Airway epithelial cell (primary cell): Measurements from ENCODE around the gene SNX25. TPM values are rescaled to one million over a fixed set of nuclear protein-coding genes. Genes with fewer than 3 reads are reported as not detected.

ENCODE experiments used
- total RNA-seq: library from RNA; depleted of rRNA; stranded (reverse); fragments of >200 nt; gene quantifications from 2 replicates; pipeline ENCODE4 v1.2.3, GENCODE V29; 2015

Gene SNX25
- total RNA-seq, result 8.3 and 13.0 TPM in 2 replicates

GRCh38 chr4:185209031-185209851 lies at the start of gene SNX25:
Gene SNX25, plus strand, starts transcription at chr4:185209598. Its CDS starts 229 bp downstream, at chr4:185209827.

DNA sequence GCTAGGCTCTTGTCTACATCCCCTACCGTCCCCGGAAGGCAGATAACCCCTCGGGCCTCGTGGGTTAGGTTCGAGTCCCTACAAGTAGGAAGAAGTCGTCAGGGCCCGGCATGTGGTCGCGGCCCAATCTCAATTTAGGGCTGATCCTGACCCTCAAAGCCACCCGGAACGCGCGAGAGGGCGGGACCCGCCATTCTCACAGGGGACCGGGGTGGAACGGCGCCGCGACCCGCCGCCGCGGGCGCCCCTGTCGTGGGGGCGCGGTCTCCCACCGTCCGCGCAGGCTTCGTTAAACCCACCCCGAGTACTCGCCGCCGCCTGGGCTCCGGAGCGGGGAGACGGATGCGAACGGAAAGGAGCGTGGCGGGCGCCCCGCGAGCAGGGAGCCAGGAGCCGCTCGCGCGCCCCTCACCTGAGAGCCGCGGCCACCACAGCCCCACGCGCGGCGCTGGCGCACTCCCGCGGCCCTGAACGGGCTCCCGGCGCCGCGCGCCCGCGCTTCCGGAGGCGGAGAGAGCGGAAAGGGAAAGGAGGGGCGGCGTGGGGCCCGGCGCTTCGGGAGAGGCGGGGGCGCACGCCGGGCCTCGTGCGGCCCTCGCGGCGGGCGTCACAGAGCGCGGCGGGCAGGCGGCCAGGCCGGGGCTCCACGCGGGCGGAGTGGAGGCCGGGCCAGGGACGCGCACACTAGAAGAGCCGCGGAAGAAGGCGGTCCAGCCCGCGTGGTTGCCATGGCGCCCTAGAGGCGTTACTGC lies 5.7 kb upstream of the SNX25 start, which contains the start of gene CFAP97:
Gene CFAP97 (minus strand): TSS at position 515 of the 752 bp plus-strand sequence. CDS start 12,804 bp downstream, outside the sequence.

GRCh38 chr4:185395238-185395955 lies 186.0 kb downstream of the SNX25 start, which contains the start of gene LRP2BP:
Gene LRP2BP, minus strand, starts transcription at chr4:185395924. Its CDS starts 17,738 bp downstream, at chr4:185378186.

DNA sequence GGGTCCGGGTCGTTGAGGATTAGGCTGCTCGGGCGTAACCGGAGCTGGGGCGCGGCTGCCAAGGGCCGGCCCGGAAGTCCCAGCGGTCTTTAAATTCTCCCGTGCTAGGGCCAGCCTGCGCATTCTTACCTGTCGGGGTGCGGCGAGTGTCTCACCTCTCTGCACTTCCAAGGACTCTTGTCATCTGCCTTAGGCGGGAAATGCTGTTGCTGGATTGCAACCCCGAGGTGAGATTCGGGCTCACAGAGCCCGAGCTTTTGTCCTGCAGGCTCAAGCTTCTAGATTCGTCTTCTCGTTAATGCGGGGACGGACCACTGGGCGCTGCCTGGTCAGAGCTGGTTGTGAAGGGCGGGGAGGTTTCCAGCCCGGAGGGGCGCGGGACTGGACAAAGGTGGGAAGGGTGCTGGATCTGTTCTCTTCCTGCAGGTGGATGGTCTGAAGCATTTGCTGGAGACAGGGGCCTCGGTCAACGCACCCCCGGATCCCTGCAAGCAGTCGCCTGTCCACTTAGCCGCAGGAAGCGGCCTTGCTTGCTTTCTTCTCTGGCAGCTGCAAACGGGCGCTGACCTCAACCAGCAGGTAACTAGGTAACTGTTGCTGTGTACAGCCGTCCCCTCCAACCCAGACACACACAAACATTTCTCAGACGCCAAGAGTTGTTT lies 187.5 kb downstream of the SNX25 start, which contains the start of gene ANKRD37:
Gene ANKRD37 (plus strand): TSS at position 118 of the 662 bp plus-strand sequence. CDS start 83 bp downstream, at position 201.

Other genes starting within 250 kb of the SNX25 start
- gene HELT, start 191.1 kb upstream of the SNX25 start, total RNA-seq, result not detected in 2 replicates
- 15.7 and 20.0 TPM in 2 replicates for gene SLC25A4, start 66.3 kb upstream of the SNX25 start, total RNA-seq
- 21.9 and 23.5 TPM in 2 replicates for gene CFAP97, start 5.6 kb upstream of the SNX25 start, total RNA-seq
- 0.07 and 0.19 TPM in 2 replicates for gene LRP2BP, start 186.3 kb downstream of the SNX25 start, total RNA-seq
- 7.1 and 9.9 TPM in 2 replicates for gene ANKRD37, start 187.2 kb downstream of the SNX25 start, total RNA-seq
- 25.3 and 33.5 TPM in 2 replicates for gene UFSP2, start 216.4 kb downstream of the SNX25 start, total RNA-seq